IPS-NIHi7 (cell line): ENCODE measurements around the gene CIC.
A peak's percentile ranks its signal among the peaks of the same experiment; 100 is the strongest.
"Not testable (repeated sequence)": the region's sequence is repeated elsewhere in the genome, so short reads cannot be mapped to it uniquely, and the experiment has no call there.

Experiments
- DNase-seq: peaks from one replicate; pipeline ENCODE4 v3.0.0; 2012; ENCODE audit warnings: mixed read lengths; ENCODE audit errors: extremely low spot score

Gene CIC

DNA sequence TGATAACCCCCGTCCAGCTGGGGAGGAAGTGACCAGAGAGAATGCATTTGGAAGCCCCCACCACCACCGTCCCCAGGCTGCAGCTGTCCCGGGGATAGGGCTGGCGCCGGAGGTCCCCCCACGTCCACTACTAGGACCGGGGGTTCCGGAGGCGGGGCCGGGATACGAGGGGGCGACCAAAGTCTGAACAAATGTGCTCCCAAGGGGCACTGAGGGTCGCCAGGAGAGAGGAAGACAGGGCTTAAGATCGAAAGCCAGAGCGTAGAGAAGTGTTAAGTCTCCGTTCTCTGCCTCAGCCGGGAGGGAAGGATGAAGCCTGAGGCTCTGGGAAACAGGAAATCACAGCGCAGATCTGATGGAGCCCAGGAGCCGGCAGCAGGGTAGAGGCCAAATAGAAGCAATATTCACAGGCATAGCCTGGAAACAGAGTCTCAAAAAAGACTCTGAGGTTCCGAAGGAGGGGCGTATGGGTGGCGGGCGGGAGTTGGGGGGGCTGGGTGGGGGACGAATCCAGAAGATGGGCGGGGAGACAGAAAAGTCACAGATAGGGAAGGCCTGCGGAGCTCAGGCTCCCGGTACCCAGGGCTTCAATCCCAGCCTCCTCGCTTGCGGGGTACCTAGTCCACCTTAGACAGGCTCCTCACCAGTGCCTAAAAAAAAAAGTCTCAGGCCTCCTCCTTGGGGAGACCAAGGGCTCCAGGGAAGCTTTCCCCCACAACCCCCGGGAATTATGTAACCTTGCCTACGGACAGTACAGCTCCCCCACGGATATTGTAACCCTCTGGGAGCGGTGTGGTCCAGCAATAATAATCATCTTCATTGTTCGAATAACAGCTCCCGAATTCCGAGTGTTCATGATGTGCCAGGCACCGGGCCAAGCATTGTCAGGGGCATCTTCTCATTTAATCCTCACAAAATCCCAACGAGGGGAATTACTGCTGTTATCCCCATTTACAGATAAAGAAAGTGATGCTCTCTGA is 13.0 kb upstream of the CIC start:
- peak; percentile 35 for DNase-seq

GRCh38 chr19:42257842-42258241 is 11.2 kb upstream of the CIC start:
- not testable (repeated sequence) for DNase-seq

- DNase-seq, result no peak
Measured at GRCh38 chr19:42261763-42262162, 7.3 kb upstream of the CIC start.

DNA sequence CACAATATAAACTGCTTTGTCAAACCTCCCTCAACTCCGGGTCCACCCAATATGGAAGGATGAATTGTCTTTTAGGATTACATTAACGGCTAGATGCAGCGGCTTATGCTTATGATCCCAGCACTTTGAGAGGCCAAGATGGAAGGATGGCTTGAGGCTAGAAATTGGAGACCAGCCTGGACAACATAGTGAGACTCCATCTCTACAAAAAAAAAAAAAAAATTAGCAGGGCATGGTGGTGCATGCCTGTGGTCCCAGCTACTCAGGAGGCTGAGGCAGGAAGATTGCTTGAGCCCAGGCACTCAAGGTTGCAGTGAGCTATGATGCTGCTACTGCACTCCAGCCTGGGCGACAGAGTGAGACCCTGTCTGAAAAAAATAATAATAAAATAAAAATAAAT is 2.9 kb upstream of the CIC start:
- DNase-seq, result not testable (repeated sequence)

GRCh38 chr19:42266928-42267603 is 2.0 kb upstream of the CIC start:
- not testable (repeated sequence) for DNase-seq

GRCh38 chr19:42267644-42268141 is 1.4 kb upstream of the CIC start:
- no peak for DNase-seq

- peak; percentile 89 for DNase-seq
Measured at GRCh38 chr19:42268142-42268703, 829 bp upstream of the CIC start.

DNA sequence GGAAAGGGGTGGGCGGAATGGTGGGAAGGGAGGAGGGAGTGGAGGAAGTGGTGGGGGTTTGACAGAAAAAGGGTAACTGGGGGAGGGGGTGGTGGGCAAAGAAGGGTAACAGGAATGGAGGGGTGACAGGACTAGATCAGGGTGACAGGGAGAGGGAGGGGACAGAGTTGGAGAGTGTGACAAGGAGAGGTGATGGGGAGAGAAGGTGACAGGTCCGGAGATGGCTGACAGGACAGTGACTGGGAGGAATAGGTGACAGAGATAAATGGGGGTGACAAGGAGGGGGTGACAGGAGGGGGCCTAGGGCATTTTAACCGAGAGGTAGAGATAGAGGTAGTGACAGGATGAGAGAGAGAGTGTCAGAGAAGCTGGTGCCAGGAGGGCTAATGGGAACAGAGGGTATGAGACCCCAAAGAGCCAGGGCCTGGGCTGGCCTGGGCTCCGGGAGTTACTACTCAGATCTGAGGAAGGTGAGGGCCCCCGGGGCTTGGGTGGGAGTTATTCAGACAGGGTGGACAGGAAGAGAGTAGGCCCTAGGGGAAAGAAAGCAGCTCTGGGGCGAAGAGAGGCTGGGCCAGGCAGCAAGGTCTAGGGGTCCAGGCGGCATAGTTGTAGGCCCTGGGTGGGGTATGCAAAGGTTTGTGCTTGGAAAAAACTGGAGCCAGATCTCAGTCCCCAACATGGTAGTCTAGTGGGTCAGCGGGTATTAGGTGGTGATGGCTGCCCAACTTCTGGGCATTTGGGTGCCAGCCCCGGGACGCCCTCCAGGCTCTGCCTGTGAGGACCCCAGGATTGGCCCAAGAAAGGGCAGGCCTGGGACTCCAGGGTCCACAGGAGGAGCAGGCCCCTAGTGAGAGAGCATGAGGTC is 660 bp downstream of the CIC start:
- no peak for DNase-seq

DNA sequence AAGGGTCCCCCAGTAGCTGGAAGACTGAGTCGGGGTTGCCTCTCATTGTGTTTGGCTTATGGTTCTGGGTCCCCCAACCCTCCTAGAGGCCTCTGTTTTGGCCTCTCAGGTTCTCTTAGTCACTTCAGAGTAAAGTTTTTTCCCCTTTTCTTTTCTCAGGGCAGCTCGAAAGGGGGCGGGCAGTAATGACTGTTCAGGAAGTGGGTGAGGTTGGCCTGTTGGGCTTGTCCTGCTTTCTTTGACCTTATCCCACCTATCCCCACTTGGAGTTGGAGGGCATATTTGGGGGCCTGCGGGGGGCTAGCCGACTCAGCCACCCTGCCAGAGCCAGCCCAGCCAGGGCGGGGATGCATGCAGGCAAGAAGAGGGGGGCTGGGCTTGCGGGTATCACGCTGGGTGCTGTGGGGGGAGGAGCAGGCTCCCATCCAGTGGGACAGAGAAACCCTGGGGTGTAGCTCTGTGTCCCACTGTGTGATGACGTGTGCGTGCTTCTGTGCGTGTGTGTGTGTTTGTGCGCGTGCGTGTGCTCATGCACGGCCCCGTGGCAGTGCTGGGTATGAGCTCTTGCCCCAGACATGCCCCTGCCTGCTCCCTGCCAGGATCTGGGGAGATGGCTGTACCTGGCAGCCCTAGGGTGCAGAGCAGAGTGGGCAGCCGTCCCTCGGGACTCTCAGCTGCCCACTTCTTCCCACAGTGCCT is 1.4 kb downstream of the CIC start:
- DNase-seq, result no peak

DNA sequence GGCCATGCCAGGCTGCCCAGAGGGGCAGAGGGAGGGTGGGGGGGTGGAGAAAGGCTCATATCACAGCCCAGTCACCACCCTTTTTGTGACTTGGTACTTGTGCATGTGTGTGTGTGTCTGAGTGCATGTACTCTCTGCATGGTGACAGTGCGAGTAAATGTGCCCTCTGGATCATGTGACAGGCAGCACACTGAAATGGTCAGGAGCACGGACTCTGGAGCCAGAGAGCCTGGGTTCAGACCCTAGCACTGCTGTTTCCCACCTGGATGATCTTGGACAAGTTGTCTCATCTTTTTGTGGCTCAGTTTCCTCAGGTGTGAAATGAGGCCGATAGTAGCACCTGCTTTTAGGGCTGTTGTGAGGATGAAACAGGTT is 2.0 kb downstream of the CIC start:
- no peak for DNase-seq

GRCh38 chr19:42271861-42272534 is 2.9 kb downstream of the CIC start:
- DNase-seq, result no peak

DNA sequence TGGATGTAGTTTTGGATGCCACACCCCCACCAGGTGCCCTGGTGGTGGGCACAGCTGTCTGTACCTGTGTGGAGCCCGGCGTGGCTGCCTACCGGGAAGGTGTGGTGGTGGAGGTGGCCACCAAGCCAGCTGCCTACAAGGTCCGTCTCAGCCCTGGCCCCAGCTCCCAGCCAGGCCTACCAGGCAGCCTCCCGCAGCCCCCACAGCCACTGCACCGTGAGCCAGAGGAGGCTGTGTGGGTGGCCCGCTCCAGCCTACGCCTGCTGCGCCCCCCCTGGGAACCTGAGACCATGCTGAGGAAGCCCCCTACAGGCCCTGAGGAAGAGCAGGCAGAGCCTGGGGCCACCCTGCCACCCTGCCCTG is 3.5 kb downstream of the CIC start:
- no peak for DNase-seq

GRCh38 chr19:42272989-42273406 is 3.9 kb downstream of the CIC start:
- DNase-seq, result no peak

DNA sequence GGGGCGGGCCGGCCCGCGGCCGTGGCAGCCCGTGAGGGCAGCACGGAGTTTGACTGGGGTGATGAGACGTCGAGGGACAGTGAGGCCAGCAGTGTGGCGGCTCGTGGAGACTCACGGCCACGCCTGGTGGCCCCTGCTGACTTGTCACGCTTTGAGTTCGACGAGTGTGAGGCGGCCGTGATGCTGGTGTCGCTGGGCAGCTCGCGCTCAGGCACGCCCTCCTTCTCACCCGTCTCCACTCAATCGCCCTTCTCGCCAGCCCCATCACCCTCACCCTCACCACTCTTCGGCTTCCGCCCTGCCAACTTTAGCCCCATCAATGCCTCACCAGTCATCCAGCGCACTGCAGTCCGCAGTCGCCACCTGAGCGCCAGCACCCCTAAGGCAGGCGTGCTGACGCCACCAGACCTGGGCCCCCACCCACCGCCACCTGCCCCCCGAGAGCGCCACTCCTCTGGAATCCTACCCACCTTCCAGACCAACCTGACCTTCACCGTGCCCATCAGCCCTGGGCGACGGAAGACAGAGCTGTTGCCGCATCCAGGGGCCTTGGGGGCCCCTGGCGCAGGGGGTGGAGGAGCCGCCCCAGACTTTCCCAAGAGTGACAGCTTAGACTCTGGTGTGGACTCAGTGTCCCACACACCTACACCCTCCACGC is 4.5 kb downstream of the CIC start:
- no peak for DNase-seq

- no peak for DNase-seq
Measured at GRCh38 chr19:42274065-42274682, 5.1 kb downstream of the CIC start.

DNA sequence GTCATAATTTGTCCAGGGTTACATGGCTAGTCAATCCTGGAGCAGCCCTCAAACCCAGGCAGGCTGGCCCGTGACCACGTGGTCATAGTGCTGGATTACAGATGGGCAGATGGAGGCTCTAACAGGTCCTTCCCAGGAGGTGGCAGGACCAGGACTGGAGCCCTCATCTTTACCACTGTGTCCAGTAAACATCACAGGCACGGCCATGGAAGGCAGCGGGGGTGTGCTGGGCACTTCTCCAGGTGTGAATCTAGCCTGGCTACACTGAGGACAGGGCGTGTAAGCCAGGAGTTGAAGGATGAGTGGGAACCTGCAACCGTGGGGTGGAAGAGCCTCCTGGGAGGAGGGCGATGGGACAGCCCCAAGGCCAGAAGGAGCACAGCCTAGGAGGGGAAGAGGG is 6.1 kb downstream of the CIC start:
- DNase-seq, result no peak

DNA sequence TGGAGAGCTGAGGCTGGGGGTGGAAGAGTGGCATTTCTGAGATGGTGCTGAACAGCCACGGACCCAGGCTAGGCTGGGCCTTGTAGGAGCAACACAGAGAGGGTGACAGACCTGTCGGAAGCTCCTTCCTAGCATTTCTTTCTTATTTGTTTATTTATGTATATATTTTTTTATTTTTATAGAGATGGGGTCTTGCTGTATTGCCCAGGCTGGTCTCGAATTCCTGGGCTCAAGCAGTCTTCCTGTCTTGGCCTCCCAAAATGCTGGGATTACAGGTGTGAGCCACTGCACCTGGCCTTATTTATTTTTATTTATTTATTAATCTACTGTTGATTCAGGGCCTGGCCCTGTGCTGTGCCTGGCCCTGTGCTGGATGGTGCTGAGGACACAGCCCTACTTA is 6.5 kb downstream of the CIC start:
- no peak for DNase-seq

- DNase-seq, result no peak
Measured at GRCh38 chr19:42276284-42276683, 7.2 kb downstream of the CIC start.

DNA sequence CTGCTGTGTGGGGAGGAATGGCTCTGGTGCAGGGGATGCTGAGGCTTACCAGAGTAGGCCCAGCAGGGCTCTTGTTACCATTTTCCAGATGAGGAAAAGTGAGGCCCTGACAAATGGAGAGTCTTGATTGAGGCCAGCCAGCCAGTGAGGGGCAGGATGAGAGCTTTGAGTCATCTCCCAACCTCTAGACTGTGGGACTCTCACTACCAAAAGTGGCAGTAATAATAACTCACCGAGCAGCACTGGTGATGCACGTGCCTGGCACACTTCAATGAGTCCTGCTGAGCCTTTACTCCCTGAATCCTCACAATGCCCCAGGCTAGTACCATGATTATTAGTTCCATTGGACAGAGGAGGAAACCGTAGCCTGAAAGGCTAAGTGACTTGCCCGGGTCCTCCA is 7.8 kb downstream of the CIC start:
- no peak for DNase-seq
